ENCODE data around the gene PHYHIPL.

DNA sequence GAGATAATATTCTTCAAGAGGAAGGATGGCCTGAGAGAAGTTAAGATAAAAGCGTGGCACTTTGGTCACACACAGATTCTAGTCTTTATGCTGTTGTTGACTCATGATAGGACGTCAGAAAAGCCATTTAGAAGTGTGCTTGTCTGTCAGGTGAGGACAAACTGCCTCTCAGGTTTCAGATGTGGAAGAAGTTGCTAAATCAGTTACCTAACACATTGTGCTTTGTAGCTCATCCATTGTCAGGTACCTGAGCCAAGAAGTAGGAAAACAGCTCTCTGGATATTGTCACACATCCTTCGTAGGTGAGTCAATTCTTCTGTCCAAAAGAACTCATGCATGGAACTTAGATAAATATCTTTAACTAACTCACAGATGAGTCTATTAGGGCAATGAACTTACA is 49.5 kb upstream of the PHYHIPL start:
- TF ChIP-seq SP1 (IDR thresholded peaks at IDR 0.05) (no peak), BHLHE40 (IDR thresholded peaks at IDR 0.05; ENCODE audit: borderline replicate concordance) (no peak), FOXM1 (IDR thresholded peaks at IDR 0.05; ENCODE audit: borderline replicate concordance) (no peak), LEF1 (IDR thresholded peaks at IDR 0.05; ENCODE audit: borderline replicate concordance) (no peak), ARNT (IDR thresholded peaks at IDR 0.05) (no peak), ZNF384 (IDR thresholded peaks at IDR 0.05) (no peak), ELF4 (IDR thresholded peaks at IDR 0.05) (no peak), L3MBTL2 (conservative IDR thresholded peaks at IDR 0.05) (no peak), TARDBP (IDR thresholded peaks at IDR 0.05) (no peak), FOXK2 (IDR thresholded peaks at IDR 0.05) (no peak)

Data from HEK293T (cell line).